ENCODE data around the gene PAX2. TPM values are rescaled to one million over a fixed set of nuclear protein-coding genes. Genes with fewer than 3 reads are reported as not detected.

The PAX2 gene
- total and polyA plus RNA-seq, 2 of the 8 experiments (the other 6 are each of a cell fraction or from before 2014, with no cell fraction given): 0.02 TPM; not detected in 1

DNA sequence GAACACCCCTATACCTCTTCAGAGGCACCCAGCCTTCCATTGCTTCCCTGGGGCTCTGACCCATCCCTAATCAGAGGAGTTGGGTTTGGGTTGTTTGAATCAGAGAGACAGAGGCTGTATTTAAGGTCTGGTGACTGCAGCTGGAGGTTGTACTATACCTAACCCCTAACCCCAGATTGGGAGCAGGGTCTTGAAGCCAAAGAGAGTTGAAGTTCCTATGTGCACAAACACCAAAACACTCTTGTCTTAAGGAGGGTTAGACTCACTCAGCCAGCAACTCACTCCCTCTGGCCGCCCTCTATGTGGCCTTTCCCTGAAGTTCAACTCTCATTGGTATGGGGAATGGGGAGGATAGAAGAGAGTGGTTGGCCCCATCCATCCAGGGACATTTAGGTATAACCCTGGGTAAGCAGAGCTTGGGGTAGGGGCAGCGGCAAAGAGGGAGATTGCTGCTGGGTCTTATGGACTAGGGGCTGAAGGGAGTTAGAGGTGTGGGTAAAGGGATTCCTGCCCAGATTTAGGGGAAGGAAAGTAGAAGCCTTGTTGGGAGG lies 80.0 kb downstream of the PAX2 start:
- Histone ChIP-seq H2BK120ac (replicated peaks; ENCODE audit: low read depth, low read length) (no peak overlapping the region), H2BK12ac (ENCODE audit: low read depth, low read length) (no peak overlapping the region), H4K5ac (ENCODE audit: insufficient read length, low read depth, low read length) (no peak overlapping the region), H3K23ac (ENCODE audit: insufficient read length) (no peak overlapping the region), H3K18ac (ENCODE audit: extremely low read depth, low read length) (no peak overlapping the region), H2BK5ac (ENCODE audit: low read depth, low read length) (no peak overlapping the region), H2AK5ac (ENCODE audit: low read depth, low read length) (no peak overlapping the region), H4K91ac (replicated peaks; ENCODE audit: insufficient read length, low read length) (no peak overlapping the region), H3K4me2 (ENCODE audit: insufficient read depth in 1 of 2, low read depth in 2 of 2, low read length in 2 of 2) (peak overlapping the region in 1 of 2 experiments; percentile 51; a peak in 1 of 4 replicates), H3K27me3 (replicated peaks in 1 of 4; ENCODE audit: control insufficient read depth in 3 of 4, extremely low read depth in 1 of 4, insufficient read depth in 3 of 4, low read length in 3 of 4) (peaks cover 82 to 100% (median 93%) of the 10 kb centered on the region in 4 experiments), H3K23me2 (ENCODE audit: low read depth, low read length) (peaks cover 2% of the 10 kb centered on the region; the same call in 1 of the 2 replicates), H2BK20ac (ENCODE audit: low read length) (no peak overlapping the region), H3K36me3 (ENCODE audit: control insufficient read depth in 2 of 4, insufficient read depth in 4 of 4, low read length in 3 of 4) (peaks cover 0 to 8% (median 0%) of the 10 kb centered on the region in 4 experiments; a peak in 1 of 8 replicates), H3K9me3 (ENCODE audit: insufficient read depth in 2 of 2, low read depth in 1 of 2, low read length in 1 of 2) (no peaks in the 10 kb centered on the region), H3K14ac (ENCODE audit: insufficient read length) (no peak overlapping the region), H4K8ac (ENCODE audit: extremely low read depth, insufficient read depth, low read length) (no peak overlapping the region), H3K27ac (ENCODE audit: low read depth, low read length) (no peak overlapping the region), H3K56ac (replicated peaks; ENCODE audit: insufficient read length, low read depth, low read length) (no peak overlapping the region), H2AFZ (ENCODE audit: low read length) (no peak overlapping the region), H3K4ac (replicated peaks; ENCODE audit: insufficient read length, low read depth, low read length) (no peak overlapping the region), H3K9ac (replicated peaks in 1 of 4; ENCODE audit: extremely low read depth in 1 of 4, low read depth in 3 of 4, low read length in 3 of 4) (no peak overlapping the region), H2BK15ac (ENCODE audit: low read length) (no peak overlapping the region), H3K4me1 (replicated peaks in 1 of 4; ENCODE audit: control insufficient read depth in 3 of 4, insufficient read depth in 4 of 4, low read length in 3 of 4) (peaks cover 4 to 26% (median 20%) of the 10 kb centered on the region in 4 experiments), H3K79me2 (ENCODE audit: control insufficient read depth in 1 of 2, insufficient read depth in 2 of 2, low read length in 2 of 2) (no peaks in the 10 kb centered on the region), H3K79me1 (ENCODE audit: low read depth, low read length) (no peaks in the 10 kb centered on the region), H3K4me3 (ENCODE audit: extremely low read depth in 1 of 4, insufficient read depth in 2 of 4, low read depth in 3 of 4, low read length in 4 of 4) (no peak overlapping the region), H4K20me1 (replicated peaks in 1 of 2; ENCODE audit: control insufficient read depth in 1 of 2, insufficient read depth in 2 of 2, low read length in 2 of 2) (peaks cover 9 to 12% of the 10 kb centered on the region in 2 experiments)
- no peak for FAIRE-seq
- CTCF ChIA-PET (ENCODE audit: partially characterized antibody): interaction anchor here (0.7 to 5.3 kb wide), 30 partner anchors 8 to 307 kb away, joined by 3 to 34 read pairs (median 4); no protein-coding TSS in a partner anchor
- DNase-seq (ENCODE audit: low read depth in 1 of 2, low spot score in 2 of 2): no peak
- POLR2A ChIA-PET (ENCODE audit: partially characterized antibody): interaction anchor here (0.8 to 3.3 kb wide), 6 partner anchors 8 to 263 kb away, joined by 3 to 12 read pairs (median 3); no protein-coding TSS in a partner anchor
- 15% methylated on average over 2 of the region's 2 CpGs; no CpG with 5 or more reads in 1 of the 2 experiments for WGBS, 2 experiments (ENCODE audit: extremely low coverage in 1 of 2, insufficient coverage in 1 of 2, insufficient read length in 1 of 2, insufficient replicate concordance in 2 of 2, low coverage in 1 of 2, low lambda C conversion rate in 2 of 2, missing lambda C conversion rate in 1 of 2)
- TF ChIP-seq SUZ12 (IDR thresholded peaks at IDR 0.05; ENCODE audit: low read length) (peak; percentile 20), HDAC6 (IDR thresholded peaks at IDR 0.05; ENCODE audit: low read depth, low read length) (no peak), RBBP5 (IDR thresholded peaks at IDR 0.05; ENCODE audit: borderline replicate concordance, low read depth, low read length) (no peak), SP4 (IDR thresholded peaks at IDR 0.05; ENCODE audit: low read length) (no peak), ATF3 (IDR thresholded peaks at IDR 0.05; ENCODE audit: insufficient read depth, low read depth, low read length) (no peak)

Measured in H1 (cell line).